Osteocyte (in vitro differentiated cells): ENCODE results near the gene SNX1. TPM values are rescaled to one million over a fixed set of nuclear protein-coding genes. Genes with fewer than 3 reads are reported as not detected.

Experiments
- DNase-seq: peaks from one replicate; pipeline ENCODE4 v3.0.0; 2021; ENCODE audit warnings: mixed read lengths; ENCODE audit not compliant: unreplicated experiment; ENCODE audit errors: extremely low spot score
- H3K27ac Mint-ChIP-seq: one replicate; pipeline ENCODE4 v1.8.0; 2021; ENCODE audit warnings: mild to moderate bottlenecking, mixed read lengths; ENCODE audit not compliant: unreplicated experiment
- H3K27me3 Mint-ChIP-seq: one replicate; pipeline ENCODE4 v1.8.0; 2021; ENCODE audit warnings: mixed read lengths; ENCODE audit not compliant: unreplicated experiment
- H3K36me3 Mint-ChIP-seq: one replicate; pipeline ENCODE4 v1.8.0; 2021; ENCODE audit warnings: mixed read lengths; ENCODE audit not compliant: unreplicated experiment
- H3K4me1 Mint-ChIP-seq: one replicate; pipeline ENCODE4 v1.8.0; 2021; ENCODE audit warnings: mixed read lengths; ENCODE audit not compliant: unreplicated experiment
- H3K4me3 Mint-ChIP-seq: one replicate; pipeline ENCODE4 v1.8.0; 2021; ENCODE audit warnings: mild to moderate bottlenecking, moderate library complexity, mixed read lengths; ENCODE audit not compliant: unreplicated experiment
- H3K9me3 Mint-ChIP-seq: one replicate; pipeline ENCODE4 v1.8.0; 2021; ENCODE audit warnings: mixed read lengths; ENCODE audit not compliant: unreplicated experiment
- CTCF ChIP-seq: fragments of 200-600 bp; sonication (generic); IDR thresholded peaks from 2 replicates; pipeline ENCODE4 v1.5.0; 2021; ENCODE audit warnings: antibody characterized with exemption, mild to moderate bottlenecking, moderate library complexity
- total RNA-seq: library from RNA; stranded (reverse); gene quantifications from 2 replicates; pipeline ENCODE4 v1.2.1, GENCODE V29; 2021

The SNX1 gene
- total RNA-seq, 1 donor from 2014 or later: 101 TPM

- Mint-ChIP-seq H3K4me3 (no peak overlapping the region), H3K36me3 (peaks cover 35% of the 10 kb centered on the region), H3K27me3 (no peaks in the 10 kb centered on the region), H3K27ac (peak overlapping the region; percentile 23), H3K9me3 (no peaks in the 10 kb centered on the region), H3K4me1 (peaks cover 6% of the 10 kb centered on the region)
- DNase-seq: no peak
- TF ChIP-seq CTCF: no peak
Measured at GRCh38 chr15:64144192-64144564, 48.4 kb downstream of the SNX1 start.

- no peaks in the 10 kb centered on the region for H3K9me3 Mint-ChIP-seq
- peaks cover 6% of the 10 kb centered on the region for H3K4me1 Mint-ChIP-seq
- peak overlapping the region; percentile 23 for H3K27ac Mint-ChIP-seq
- no peak overlapping the region for H3K4me3 Mint-ChIP-seq
- TF ChIP-seq CTCF: no peak
- no peaks in the 10 kb centered on the region for H3K27me3 Mint-ChIP-seq
- peaks cover 35% of the 10 kb centered on the region for H3K36me3 Mint-ChIP-seq
- no peak for DNase-seq
Measured at GRCh38 chr15:64144565-64145281, 48.9 kb downstream of the SNX1 start.

GRCh38 chr15:64146041-64146440 lies 50.3 kb downstream of the SNX1 start:
- H3K27me3 Mint-ChIP-seq: no peaks in the 10 kb centered on the region
- no peaks in the 10 kb centered on the region for H3K9me3 Mint-ChIP-seq
- peaks cover 28% of the 10 kb centered on the region for H3K36me3 Mint-ChIP-seq
- DNase-seq: no peak
- no peak overlapping the region for H3K4me3 Mint-ChIP-seq
- H3K27ac Mint-ChIP-seq: no peak overlapping the region
- H3K4me1 Mint-ChIP-seq: peaks cover 6% of the 10 kb centered on the region
- TF ChIP-seq CTCF: no peak

GRCh38 chr15:64146520-64146884 lies 50.7 kb downstream of the SNX1 start:
- Mint-ChIP-seq H3K27ac (no peak overlapping the region), H3K9me3 (no peaks in the 10 kb centered on the region), H3K36me3 (peaks cover 24% of the 10 kb centered on the region), H3K4me3 (no peak overlapping the region), H3K27me3 (no peaks in the 10 kb centered on the region), H3K4me1 (peaks cover 6% of the 10 kb centered on the region)
- no peak for TF ChIP-seq CTCF
- DNase-seq: no peak

GRCh38 chr15:64146885-64147681 lies 51.3 kb downstream of the SNX1 start:
- no peak overlapping the region for H3K4me3 Mint-ChIP-seq
- H3K27ac Mint-ChIP-seq: no peak overlapping the region
- no peaks in the 10 kb centered on the region for H3K9me3 Mint-ChIP-seq
- H3K27me3 Mint-ChIP-seq: no peaks in the 10 kb centered on the region
- peaks cover 21% of the 10 kb centered on the region for H3K36me3 Mint-ChIP-seq
- no peak for TF ChIP-seq CTCF
- H3K4me1 Mint-ChIP-seq: peaks cover 6% of the 10 kb centered on the region
- no peak for DNase-seq
